ENCODE measurements around the gene AKAP1.

The AKAP1 gene

DNA sequence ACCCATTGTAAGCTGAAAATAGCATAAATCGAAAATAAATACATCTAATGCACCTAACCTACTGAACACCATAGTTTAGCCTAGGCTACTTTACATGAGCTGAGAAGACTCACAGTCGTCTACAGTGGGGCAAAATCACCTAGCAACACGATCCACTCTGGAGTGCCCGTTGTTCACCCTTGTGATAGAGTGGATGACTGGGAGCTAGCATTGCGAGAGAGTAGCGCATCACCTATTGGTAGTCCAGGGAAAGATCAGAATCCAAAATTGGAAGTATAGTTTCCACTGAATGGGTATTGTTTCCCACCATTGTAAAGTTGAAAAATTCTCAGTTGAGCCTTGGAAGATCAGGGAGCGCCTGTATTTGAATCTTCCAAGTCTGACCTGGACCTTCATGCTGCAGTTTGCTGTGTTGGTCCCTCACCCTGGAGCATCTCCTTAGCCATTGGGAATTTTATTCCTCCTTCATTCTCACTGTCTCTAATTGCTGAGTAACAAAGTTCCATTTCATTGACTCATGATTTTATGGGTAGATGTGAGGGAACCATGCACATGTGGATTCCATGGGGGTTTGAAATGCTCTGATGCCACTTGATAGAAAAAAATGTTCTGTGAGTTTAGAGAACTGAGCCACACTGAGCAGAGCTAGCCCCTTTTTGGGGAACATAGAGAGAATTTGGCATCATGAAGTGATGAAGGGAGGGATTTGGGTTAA lies 19.6 kb downstream of the AKAP1 start:
- Mint-ChIP-seq H3K27ac (no peak overlapping the region), H3K4me1 (ENCODE audit: low read depth) (peaks cover 5% of the 10 kb centered on the region), H3K4me3 (no peak overlapping the region), H3K9me3 (no peaks in the 10 kb centered on the region), H3K36me3 (ENCODE audit: low read depth) (no peaks in the 10 kb centered on the region), H3K27me3 (ENCODE audit: low read depth) (no peaks in the 10 kb centered on the region)
- DNase-seq (ENCODE audit: low spot score) = no peak

DNA sequence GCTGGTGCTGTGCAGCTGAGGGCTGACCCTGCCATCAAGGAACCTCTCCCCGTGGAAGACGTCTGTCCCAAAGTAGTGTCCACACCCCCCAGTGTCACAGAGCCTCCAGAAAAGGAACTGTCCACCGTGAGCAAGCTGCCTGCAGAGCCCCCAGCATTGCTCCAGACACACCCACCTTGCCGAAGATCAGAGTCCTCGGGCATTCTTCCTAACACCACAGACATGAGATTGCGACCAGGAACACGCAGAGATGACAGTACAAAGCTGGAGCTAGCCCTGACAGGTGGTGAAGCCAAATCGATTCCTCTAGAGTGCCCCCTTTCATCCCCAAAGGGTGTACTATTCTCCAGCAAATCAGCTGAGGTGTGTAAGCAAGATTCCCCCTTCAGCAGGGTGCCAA lies 20.5 kb downstream of the AKAP1 start:
- Mint-ChIP-seq H3K27ac (no peak overlapping the region), H3K36me3 (ENCODE audit: low read depth) (no peaks in the 10 kb centered on the region), H3K4me1 (ENCODE audit: low read depth) (peaks cover 5% of the 10 kb centered on the region), H3K4me3 (no peak overlapping the region), H3K9me3 (no peaks in the 10 kb centered on the region), H3K27me3 (ENCODE audit: low read depth) (no peaks in the 10 kb centered on the region)
- no peak for DNase-seq (ENCODE audit: low spot score)

- Mint-ChIP-seq H3K27ac (no peak overlapping the region), H3K27me3 (ENCODE audit: low read depth) (no peaks in the 10 kb centered on the region), H3K36me3 (ENCODE audit: low read depth) (no peaks in the 10 kb centered on the region), H3K4me3 (no peak overlapping the region), H3K9me3 (no peaks in the 10 kb centered on the region), H3K4me1 (ENCODE audit: low read depth) (peaks cover 5% of the 10 kb centered on the region)
- no peak for DNase-seq (ENCODE audit: low spot score)
Measured at GRCh38 chr17:57106107-57106835, 21.2 kb downstream of the AKAP1 start.

GRCh38 chr17:57106836-57107497 lies 21.9 kb downstream of the AKAP1 start:
- H3K27ac Mint-ChIP-seq = no peak overlapping the region
- H3K36me3 Mint-ChIP-seq (ENCODE audit: low read depth) = no peaks in the 10 kb centered on the region
- H3K4me3 Mint-ChIP-seq = no peak overlapping the region
- no peaks in the 10 kb centered on the region for H3K27me3 Mint-ChIP-seq (ENCODE audit: low read depth)
- no peak for DNase-seq (ENCODE audit: low spot score)
- peaks cover 2% of the 10 kb centered on the region for H3K4me1 Mint-ChIP-seq (ENCODE audit: low read depth)
- H3K9me3 Mint-ChIP-seq = no peaks in the 10 kb centered on the region

- H3K27me3 Mint-ChIP-seq (ENCODE audit: low read depth) = no peaks in the 10 kb centered on the region
Measured at GRCh38 chr17:57107498-57108101, 22.6 kb downstream of the AKAP1 start.

GRCh38 chr17:57108671-57109392 lies 23.8 kb downstream of the AKAP1 start:
- no peaks in the 10 kb centered on the region for H3K36me3 Mint-ChIP-seq (ENCODE audit: low read depth)
- no peak for DNase-seq (ENCODE audit: low spot score)
- no peaks in the 10 kb centered on the region for H3K27me3 Mint-ChIP-seq (ENCODE audit: low read depth)
- H3K27ac Mint-ChIP-seq = no peak overlapping the region
- H3K4me3 Mint-ChIP-seq = no peak overlapping the region
- no peaks in the 10 kb centered on the region for H3K9me3 Mint-ChIP-seq
- H3K4me1 Mint-ChIP-seq (ENCODE audit: low read depth) = no peaks in the 10 kb centered on the region

More at GRCh38 chr17:57107498-57108101, 22.6 kb downstream of the AKAP1 start:
- H3K36me3 Mint-ChIP-seq (ENCODE audit: low read depth) = no peaks in the 10 kb centered on the region
- H3K9me3 Mint-ChIP-seq = no peaks in the 10 kb centered on the region
- no peak for DNase-seq (ENCODE audit: low spot score)
- no peaks in the 10 kb centered on the region for H3K4me1 Mint-ChIP-seq (ENCODE audit: low read depth)
- no peak overlapping the region for H3K4me3 Mint-ChIP-seq
- no peak overlapping the region for H3K27ac Mint-ChIP-seq

DNA sequence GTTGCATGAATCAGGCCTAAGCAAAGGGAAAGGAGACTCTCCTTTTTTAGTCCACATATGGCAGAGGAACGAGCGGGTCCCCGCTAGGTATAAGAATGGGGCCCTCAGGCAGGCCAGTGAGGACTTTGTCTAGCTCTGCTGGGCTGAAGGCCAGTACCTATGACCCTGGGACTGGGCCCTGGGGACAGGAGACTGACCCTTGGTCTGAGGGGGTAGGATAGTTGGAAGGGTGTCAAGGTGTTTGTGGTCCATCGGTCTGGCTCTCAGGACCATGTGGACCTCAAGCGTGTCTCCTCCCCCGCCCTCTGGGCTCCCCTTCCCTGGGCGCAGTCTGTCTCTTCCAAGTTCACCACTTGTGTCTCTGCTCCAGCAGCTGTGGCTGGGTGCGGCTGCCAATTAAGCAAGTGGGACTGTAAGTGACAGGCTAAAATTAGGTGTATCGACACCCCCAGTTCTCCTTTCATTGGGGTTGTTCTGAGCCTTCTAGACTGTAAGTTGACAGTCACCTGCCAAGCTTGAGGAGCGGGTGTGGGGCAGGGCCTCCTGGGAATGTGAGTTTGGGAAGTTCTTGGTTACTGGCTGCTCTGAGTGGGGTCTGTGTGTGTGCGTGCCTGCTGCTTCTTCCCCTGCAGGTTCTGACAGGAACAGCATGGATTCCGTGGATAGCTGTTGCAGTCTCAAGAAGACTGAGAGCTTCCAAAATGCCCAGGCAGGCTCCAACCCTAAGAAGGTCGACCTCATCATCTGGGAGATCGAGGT lies 24.5 kb downstream of the AKAP1 start:
- no peaks in the 10 kb centered on the region for H3K4me1 Mint-ChIP-seq (ENCODE audit: low read depth)
- H3K9me3 Mint-ChIP-seq = no peaks in the 10 kb centered on the region
- H3K27me3 Mint-ChIP-seq (ENCODE audit: low read depth) = no peaks in the 10 kb centered on the region
- no peaks in the 10 kb centered on the region for H3K36me3 Mint-ChIP-seq (ENCODE audit: low read depth)
- H3K27ac Mint-ChIP-seq = no peak overlapping the region
- no peak for DNase-seq (ENCODE audit: low spot score)
- H3K4me3 Mint-ChIP-seq = no peak overlapping the region

GRCh38 chr17:57110152-57110542 lies 25.1 kb downstream of the AKAP1 start:
- no peaks in the 10 kb centered on the region for H3K4me1 Mint-ChIP-seq (ENCODE audit: low read depth)
- no peak overlapping the region for H3K27ac Mint-ChIP-seq
- no peak overlapping the region for H3K4me3 Mint-ChIP-seq
- no peaks in the 10 kb centered on the region for H3K36me3 Mint-ChIP-seq (ENCODE audit: low read depth)
- no peak for DNase-seq (ENCODE audit: low spot score)
- no peaks in the 10 kb centered on the region for H3K9me3 Mint-ChIP-seq
- no peaks in the 10 kb centered on the region for H3K27me3 Mint-ChIP-seq (ENCODE audit: low read depth)

DNA sequence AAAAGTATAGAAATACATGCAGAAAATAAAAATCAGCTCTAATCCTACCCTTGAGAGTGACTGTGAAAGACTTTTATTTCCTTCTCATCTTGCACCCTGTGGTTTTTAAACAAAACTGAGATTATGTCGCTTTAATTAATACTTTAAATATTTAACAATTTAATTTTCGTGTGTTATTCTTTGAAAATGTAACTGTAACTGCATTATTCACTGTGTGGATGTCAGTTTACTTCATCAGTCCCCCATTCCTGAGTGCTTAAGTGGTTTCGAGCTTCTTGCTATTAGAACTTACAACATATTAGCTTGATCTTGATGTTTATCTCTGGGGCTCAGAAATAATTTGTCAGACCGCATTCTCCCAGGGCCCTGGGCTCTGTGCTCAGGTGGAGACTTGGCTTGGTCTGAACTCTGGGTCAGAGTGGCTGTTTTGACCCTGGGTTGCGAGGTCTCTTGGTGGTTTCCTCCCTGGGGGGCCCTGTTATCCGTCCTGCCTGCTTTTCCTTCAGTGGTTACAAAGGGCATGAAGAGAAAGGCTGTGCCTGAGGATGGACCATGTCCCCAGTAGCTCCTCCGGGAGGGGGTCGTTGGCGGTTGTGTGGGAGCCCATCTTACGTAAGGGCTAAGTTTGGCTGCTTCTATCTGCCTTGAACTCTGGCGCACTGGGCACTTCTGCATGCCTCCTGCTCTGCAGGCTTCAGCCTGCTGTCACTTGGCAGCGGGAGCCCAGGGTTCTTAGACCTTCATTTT lies 25.7 kb downstream of the AKAP1 start:
- DNase-seq (ENCODE audit: low spot score) = no peak
- Mint-ChIP-seq H3K27me3 (ENCODE audit: low read depth) (no peaks in the 10 kb centered on the region), H3K4me3 (no peak overlapping the region), H3K4me1 (ENCODE audit: low read depth) (no peaks in the 10 kb centered on the region), H3K36me3 (ENCODE audit: low read depth) (no peaks in the 10 kb centered on the region), H3K9me3 (no peaks in the 10 kb centered on the region), H3K27ac (no peak overlapping the region)

DNA sequence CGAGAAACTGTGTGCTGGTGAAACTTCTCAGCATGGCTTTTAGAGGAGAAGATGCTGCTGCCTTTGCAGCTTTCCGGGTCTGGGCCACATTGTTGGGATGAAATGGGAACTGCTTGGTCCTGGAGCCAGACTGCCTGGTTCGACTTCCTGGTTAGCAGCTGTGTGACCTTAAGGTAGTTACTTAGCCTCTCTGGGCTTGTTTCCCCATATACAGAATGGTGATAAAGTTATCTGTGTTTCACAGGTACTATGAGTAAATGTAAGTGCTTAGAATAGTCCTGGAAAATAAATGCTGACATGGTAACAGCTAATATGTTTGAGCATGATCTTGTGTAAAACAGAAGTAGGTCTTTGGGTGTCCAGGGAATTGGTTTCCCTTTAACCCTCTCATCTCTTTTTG lies 26.3 kb downstream of the AKAP1 start:
- Mint-ChIP-seq H3K36me3 (ENCODE audit: low read depth) (no peaks in the 10 kb centered on the region), H3K27me3 (ENCODE audit: low read depth) (no peaks in the 10 kb centered on the region), H3K4me1 (ENCODE audit: low read depth) (no peaks in the 10 kb centered on the region), H3K9me3 (no peaks in the 10 kb centered on the region), H3K27ac (no peak overlapping the region), H3K4me3 (no peak overlapping the region)
- DNase-seq (ENCODE audit: low spot score) = no peak

DNA sequence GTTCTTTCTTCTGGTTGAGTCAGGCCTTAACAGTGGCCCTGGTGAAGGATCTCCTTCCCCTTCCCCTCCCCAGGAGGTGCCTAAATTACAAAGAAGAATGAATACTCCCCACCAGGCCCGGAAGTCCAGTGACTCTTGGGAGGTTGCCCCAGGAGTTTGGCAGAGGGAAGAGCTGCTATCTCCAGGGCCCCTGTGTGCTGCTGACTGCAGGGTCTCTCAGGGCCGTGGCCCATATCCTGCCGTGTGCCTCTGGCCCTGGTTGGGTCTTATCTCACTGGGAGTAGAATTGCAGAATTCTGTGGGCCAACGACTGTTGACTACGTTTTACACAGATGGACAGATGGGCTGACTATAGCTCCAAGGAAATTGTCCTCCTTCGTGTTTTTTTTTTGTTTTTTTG lies 28.0 kb downstream of the AKAP1 start:
- no peak for DNase-seq (ENCODE audit: low spot score)
- no peaks in the 10 kb centered on the region for H3K4me1 Mint-ChIP-seq (ENCODE audit: low read depth)
- H3K4me3 Mint-ChIP-seq = no peak overlapping the region
- no peaks in the 10 kb centered on the region for H3K9me3 Mint-ChIP-seq
- H3K27ac Mint-ChIP-seq = no peak overlapping the region
- no peaks in the 10 kb centered on the region for H3K27me3 Mint-ChIP-seq (ENCODE audit: low read depth)
- H3K36me3 Mint-ChIP-seq (ENCODE audit: low read depth) = peaks cover 5% of the 10 kb centered on the region

DNA sequence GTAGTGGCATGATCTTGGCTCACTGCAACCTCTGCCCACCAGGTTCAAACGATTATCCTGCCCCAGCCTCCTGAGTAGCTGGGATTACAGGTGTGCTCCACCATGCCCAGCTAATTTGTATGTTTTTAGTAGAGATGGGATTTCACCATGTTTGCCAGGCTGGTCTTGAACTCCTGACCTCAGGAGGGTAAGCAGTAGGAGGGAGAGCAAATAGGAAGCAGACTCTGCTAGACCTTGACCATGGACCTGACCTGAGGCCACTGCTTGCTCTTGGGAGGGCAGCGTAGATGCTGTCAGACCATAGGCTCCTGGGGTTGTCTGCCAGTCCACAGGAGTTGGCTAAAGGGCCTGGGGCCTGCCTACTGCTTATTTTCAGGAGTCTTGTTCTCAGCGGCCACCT lies 28.6 kb downstream of the AKAP1 start:
- no peak overlapping the region for H3K4me3 Mint-ChIP-seq
- H3K9me3 Mint-ChIP-seq = no peaks in the 10 kb centered on the region
- peaks cover 10% of the 10 kb centered on the region for H3K36me3 Mint-ChIP-seq (ENCODE audit: low read depth)
- no peaks in the 10 kb centered on the region for H3K4me1 Mint-ChIP-seq (ENCODE audit: low read depth)
- no peak overlapping the region for H3K27ac Mint-ChIP-seq
- no peak for DNase-seq (ENCODE audit: low spot score)
- H3K27me3 Mint-ChIP-seq (ENCODE audit: low read depth) = no peaks in the 10 kb centered on the region

Measured in T-helper 2 cell treated with Interferon-gamma antibody and Interleukin-4, amounts not matched to agents 5 μg/mL and 100 μg/mL, for 36 hours (primary cell).